HepG2 (cell line): Measurements from ENCODE around the gene TMEM185B. TPM values are rescaled to one million over a fixed set of nuclear protein-coding genes. Genes with fewer than 3 reads are reported as not detected.

Source experiments
- FOSL1 ChIP-seq: sonication (generic); formaldehyde crosslinking; IDR thresholded peaks from 2 replicates; pipeline ENCODE4 v1.9.0; 2021; ENCODE audit warnings: missing genetic modification reagents, borderline replicate concordance
- HDAC6 ChIP-seq: fragments of 200-600 bp; sonication (generic); IDR thresholded peaks from 2 replicates; pipeline ENCODE4 v1.7.0; 2017; ENCODE audit warnings: mild to moderate bottlenecking, antibody characterized with exemption, low read length, low read depth
- KLF11 ChIP-seq: IDR thresholded peaks from 2 replicates; pipeline ENCODE4 v1.6.1; 2016; ENCODE audit warnings: missing compliant biosample characterization
- KLF13 ChIP-seq: sonication (generic); formaldehyde crosslinking; IDR thresholded peaks from 2 replicates; pipeline ENCODE4 v1.4.0; 2020; ENCODE audit warnings: mild to moderate bottlenecking, missing genetic modification reagents
- NR2F6 ChIP-seq, 2 experiments: IDR thresholded peaks; 2 replicates each; pipeline ENCODE4 v1.6.1; 2016; ENCODE audit warnings: antibody characterized with exemption in 1 of 2, mild to moderate bottlenecking in 1 of 2
- RCOR2 ChIP-seq: IDR thresholded peaks from 2 replicates; pipeline ENCODE4 v1.6.1; 2016; ENCODE audit warnings: missing biosample characterization, missing genetic modification reagents
- TBX2 ChIP-seq: sonication (generic); formaldehyde crosslinking; IDR thresholded peaks from 2 replicates; pipeline ENCODE4 v1.5.0; 2020; ENCODE audit warnings: missing genetic modification reagents, mild to moderate bottlenecking, borderline replicate concordance
- TSC22D2 ChIP-seq: sonication (generic); formaldehyde crosslinking; IDR thresholded peaks from 2 replicates; pipeline ENCODE4 v1.5.1; 2020; ENCODE audit warnings: missing genetic modification reagents, mild to moderate bottlenecking, borderline replicate concordance
- ZNF138 ChIP-seq: sonication (generic); formaldehyde crosslinking; IDR thresholded peaks from 2 replicates; pipeline ENCODE4 v1.5.0; 2020; ENCODE audit warnings: mild to moderate bottlenecking, low read depth, missing genetic modification reagents
- ZNF343 ChIP-seq: sonication (generic); formaldehyde crosslinking; IDR thresholded peaks from 2 replicates; pipeline ENCODE4 v1.4.0; 2020; ENCODE audit warnings: mild to moderate bottlenecking, missing genetic modification reagents
- ZNF670 ChIP-seq: sonication (generic); formaldehyde crosslinking; IDR thresholded peaks from 2 replicates; pipeline ENCODE4 v1.8.0; 2022; ENCODE audit warnings: mild to moderate bottlenecking, missing genetic modification reagents, borderline replicate concordance
- ZNF780A ChIP-seq: sonication (generic); formaldehyde crosslinking; IDR thresholded peaks from 2 replicates; pipeline ENCODE4 v1.8.0; 2022; ENCODE audit warnings: mild to moderate bottlenecking, missing genetic modification reagents, moderate library complexity
- ZSCAN29 ChIP-seq: sonication (generic); formaldehyde crosslinking; conservative IDR thresholded peaks from 2 replicates; pipeline ENCODE4 v1.4.0; 2020; ENCODE audit warnings: mild to moderate bottlenecking, missing genetic modification reagents
- polyA plus RNA-seq, 8 experiments: library from polyadenylated mRNA; depleted of rRNA in 3 of 8; stranded (reverse) in 7 of 8; unstranded in 1 of 8; fragments of >200 nt; fragmentation: Illumina TruSeq in 4 of 8; extraction: Trizol in 4 of 8; gene quantifications; 2 replicates each; pipeline versions ENCODE4 v1.2.1 to v1.2.3, GENCODE V29; 2011 to 2016; ENCODE audit warnings: low read depth in 4 of 8, missing spikeins in 1 of 8, mixed read lengths in 1 of 8; ENCODE audit not compliant: insufficient read depth in 1 of 8
- total RNA-seq, 5 experiments: library from RNA; depleted of rRNA; stranded (reverse); fragments of >200 nt; fragmentation: Illumina TruSeq; extraction: Trizol; gene quantifications; 2 replicates each; pipeline ENCODE4 v1.2.3, GENCODE V29; 2016; ENCODE audit warnings: low read depth in 1 of 5
- TF ChIP-seq, protein P1 (sequence below): sonication (generic); formaldehyde crosslinking; IDR thresholded peaks from 2 replicates; pipeline ENCODE4 v1.5.1; 2020; ENCODE audit warnings: mild to moderate bottlenecking, missing genetic modification reagents, borderline replicate concordance
- TF ChIP-seq, protein P2 (sequence below): fragments of 450-650 bp; IDR thresholded peaks from 2 replicates; pipeline ENCODE4 v1.6.1; 2017; ENCODE audit warnings: mild to moderate bottlenecking
- TF ChIP-seq, protein P3 (sequence below): sonication (generic); formaldehyde crosslinking; IDR thresholded peaks from 2 replicates; pipeline ENCODE4 v1.4.0; 2020; ENCODE audit warnings: missing genetic modification reagents

TMEM185B gene
- total and polyA plus RNA-seq, 2 of the 13 experiments (the other 11 are each of a cell fraction or from before 2014, with no cell fraction given), result 5.6 to 7.0 TPM

GRCh38 chr2:120253021-120253882, 30.1 kb upstream of the TMEM185B start (continued):
- TF ChIP-seq, protein P1, sequence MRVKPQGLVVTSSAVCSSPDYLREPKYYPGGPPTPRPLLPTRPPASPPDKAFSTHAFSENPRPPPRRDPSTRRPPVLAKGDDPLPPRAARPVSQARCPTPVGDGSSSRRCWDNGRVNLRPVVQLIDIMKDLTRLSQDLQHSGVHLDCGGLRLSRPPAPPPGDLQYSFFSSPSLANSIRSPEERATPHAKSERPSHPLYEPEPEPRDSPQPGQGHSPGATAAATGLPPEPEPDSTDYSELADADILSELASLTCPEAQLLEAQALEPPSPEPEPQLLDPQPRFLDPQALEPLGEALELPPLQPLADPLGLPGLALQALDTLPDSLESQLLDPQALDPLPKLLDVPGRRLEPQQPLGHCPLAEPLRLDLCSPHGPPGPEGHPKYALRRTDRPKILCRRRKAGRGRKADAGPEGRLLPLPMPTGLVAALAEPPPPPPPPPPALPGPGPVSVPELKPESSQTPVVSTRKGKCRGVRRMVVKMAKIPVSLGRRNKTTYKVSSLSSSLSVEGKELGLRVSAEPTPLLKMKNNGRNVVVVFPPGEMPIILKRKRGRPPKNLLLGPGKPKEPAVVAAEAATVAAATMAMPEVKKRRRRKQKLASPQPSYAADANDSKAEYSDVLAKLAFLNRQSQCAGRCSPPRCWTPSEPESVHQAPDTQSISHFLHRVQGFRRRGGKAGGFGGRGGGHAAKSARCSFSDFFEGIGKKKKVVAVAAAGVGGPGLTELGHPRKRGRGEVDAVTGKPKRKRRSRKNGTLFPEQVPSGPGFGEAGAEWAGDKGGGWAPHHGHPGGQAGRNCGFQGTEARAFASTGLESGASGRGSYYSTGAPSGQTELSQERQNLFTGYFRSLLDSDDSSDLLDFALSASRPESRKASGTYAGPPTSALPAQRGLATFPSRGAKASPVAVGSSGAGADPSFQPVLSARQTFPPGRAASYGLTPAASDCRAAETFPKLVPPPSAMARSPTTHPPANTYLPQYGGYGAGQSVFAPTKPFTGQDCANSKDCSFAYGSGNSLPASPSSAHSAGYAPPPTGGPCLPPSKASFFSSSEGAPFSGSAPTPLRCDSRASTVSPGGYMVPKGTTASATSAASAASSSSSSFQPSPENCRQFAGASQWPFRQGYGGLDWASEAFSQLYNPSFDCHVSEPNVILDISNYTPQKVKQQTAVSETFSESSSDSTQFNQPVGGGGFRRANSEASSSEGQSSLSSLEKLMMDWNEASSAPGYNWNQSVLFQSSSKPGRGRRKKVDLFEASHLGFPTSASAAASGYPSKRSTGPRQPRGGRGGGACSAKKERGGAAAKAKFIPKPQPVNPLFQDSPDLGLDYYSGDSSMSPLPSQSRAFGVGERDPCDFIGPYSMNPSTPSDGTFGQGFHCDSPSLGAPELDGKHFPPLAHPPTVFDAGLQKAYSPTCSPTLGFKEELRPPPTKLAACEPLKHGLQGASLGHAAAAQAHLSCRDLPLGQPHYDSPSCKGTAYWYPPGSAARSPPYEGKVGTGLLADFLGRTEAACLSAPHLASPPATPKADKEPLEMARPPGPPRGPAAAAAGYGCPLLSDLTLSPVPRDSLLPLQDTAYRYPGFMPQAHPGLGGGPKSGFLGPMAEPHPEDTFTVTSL (CRISPR knock-in tag), result no peak
- TF ChIP-seq ZNF343 (CRISPR knock-in tag) (0 out of 2 replicates have a peak, but pooled peaks have one; percentile 61), ZNF780A (CRISPR knock-in tag) (no peak), ZNF138 (0 out of 2 replicates have a peak, but pooled peaks have one; percentile 52), FOSL1 (CRISPR knock-in tag) (no peak), KLF13 (no peak), HDAC6 (no peak), TSC22D2 (CRISPR knock-in tag) (no peak), NR2F6 (IDR thresholded peaks at IDR 0.05) (no peak), NR2F6 (CRISPR knock-in tag; IDR thresholded peaks at IDR 0.05) (no peak), ZNF670 (CRISPR knock-in tag) (peak; percentile 87; the same call in 1 of the 2 replicates), KLF11 (CRISPR knock-in tag) (0 out of 2 replicates have a peak, but pooled peaks have one; percentile 37), TBX2 (CRISPR knock-in tag) (peak; percentile 32; the same call in 1 of the 2 replicates), RCOR2 (no peak), ZSCAN29 (CRISPR knock-in tag) (peak; percentile 72; the same call in 1 of the 2 replicates)
- TF ChIP-seq, protein P2, sequence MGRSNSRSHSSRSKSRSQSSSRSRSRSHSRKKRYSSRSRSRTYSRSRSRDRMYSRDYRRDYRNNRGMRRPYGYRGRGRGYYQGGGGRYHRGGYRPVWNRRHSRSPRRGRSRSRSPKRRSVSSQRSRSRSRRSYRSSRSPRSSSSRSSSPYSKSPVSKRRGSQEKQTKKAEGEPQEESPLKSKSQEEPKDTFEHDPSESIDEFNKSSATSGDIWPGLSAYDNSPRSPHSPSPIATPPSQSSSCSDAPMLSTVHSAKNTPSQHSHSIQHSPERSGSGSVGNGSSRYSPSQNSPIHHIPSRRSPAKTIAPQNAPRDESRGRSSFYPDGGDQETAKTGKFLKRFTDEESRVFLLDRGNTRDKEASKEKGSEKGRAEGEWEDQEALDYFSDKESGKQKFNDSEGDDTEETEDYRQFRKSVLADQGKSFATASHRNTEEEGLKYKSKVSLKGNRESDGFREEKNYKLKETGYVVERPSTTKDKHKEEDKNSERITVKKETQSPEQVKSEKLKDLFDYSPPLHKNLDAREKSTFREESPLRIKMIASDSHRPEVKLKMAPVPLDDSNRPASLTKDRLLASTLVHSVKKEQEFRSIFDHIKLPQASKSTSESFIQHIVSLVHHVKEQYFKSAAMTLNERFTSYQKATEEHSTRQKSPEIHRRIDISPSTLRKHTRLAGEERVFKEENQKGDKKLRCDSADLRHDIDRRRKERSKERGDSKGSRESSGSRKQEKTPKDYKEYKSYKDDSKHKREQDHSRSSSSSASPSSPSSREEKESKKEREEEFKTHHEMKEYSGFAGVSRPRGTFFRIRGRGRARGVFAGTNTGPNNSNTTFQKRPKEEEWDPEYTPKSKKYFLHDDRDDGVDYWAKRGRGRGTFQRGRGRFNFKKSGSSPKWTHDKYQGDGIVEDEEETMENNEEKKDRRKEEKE, result no peak
- TF ChIP-seq, protein P3, sequence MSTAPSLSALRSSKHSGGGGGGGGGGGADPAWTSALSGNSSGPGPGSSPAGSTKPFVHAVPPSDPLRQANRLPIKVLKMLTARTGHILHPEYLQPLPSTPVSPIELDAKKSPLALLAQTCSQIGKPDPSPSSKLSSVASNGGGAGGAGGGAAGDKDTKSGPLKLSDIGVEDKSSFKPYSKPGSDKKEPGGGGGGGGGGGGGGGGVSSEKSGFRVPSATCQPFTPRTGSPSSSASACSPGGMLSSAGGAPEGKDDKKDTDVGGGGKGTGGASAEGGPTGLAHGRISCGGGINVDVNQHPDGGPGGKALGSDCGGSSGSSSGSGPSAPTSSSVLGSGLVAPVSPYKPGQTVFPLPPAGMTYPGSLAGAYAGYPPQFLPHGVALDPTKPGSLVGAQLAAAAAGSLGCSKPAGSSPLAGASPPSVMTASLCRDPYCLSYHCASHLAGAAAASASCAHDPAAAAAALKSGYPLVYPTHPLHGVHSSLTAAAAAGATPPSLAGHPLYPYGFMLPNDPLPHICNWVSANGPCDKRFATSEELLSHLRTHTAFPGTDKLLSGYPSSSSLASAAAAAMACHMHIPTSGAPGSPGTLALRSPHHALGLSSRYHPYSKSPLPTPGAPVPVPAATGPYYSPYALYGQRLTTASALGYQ (CRISPR knock-in tag), result 0 out of 2 replicates have a peak, but pooled peaks have one; percentile 21
